ENCODE measurements around the gene PIGO. TPM values are rescaled to one million over a fixed set of nuclear protein-coding genes. Genes with fewer than 3 reads are reported as not detected.

Gene PIGO
- total RNA-seq, 1 donor from 2014 or later: 10.0 TPM

- peak; percentile 43 for DNase-seq
Observed at GRCh38 chr9:35070823-35071813, 25.3 kb downstream of the PIGO start.

GRCh38 chr9:35069020-35069419 is 27.4 kb downstream of the PIGO start:
- no peak for DNase-seq

DNA sequence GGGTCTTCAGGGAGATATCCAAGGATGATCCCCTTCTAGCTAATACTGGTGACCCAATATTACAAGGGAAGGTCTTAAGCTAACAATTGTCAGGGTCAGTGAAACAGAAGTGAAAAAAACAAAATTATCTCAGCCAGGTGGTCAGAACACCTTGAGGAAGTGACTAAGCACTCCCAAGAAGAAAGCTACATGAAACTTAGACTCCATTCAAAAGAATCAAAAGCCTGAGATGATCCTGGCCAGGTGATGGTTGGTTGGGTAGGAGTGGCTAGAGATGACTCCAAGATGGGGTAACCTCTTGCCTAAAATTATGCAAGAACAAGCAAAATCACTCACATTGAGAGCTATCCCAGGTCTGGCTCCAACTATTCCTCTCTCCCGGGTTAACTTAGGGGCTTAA is 29.3 kb downstream of the PIGO start:
- DNase-seq: no peak

DNA sequence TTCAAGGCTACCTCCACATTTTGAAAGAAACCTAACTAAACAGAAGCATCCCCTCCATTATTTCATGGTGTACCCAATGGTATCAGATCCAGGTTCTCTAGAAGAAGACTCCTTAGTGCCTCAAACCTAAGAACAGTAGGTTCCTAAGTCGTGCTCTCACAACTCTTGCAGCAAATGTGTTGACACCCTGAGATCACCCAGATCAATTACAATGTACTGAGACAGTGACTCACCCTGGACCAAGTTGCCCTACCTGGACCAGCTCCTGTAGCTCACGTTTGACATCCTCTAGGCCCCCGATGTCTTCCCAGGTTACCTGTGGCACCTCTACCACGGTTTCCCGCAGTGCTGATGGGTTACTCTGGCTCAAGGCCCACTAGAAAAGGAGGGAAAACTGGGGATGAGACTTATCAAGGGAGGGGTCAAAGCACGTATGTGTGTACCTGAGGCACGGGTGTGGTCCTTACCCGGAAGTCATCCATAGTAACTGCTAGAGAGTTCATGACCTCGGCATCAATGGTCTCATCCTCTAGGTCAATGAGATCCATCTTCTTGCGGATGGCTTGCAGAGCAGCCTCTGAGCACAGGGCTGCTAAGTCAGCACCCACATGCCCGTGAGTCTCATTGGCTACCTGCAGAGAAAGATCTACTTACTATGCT is 35.7 kb downstream of the PIGO start:
- no peak for DNase-seq

GRCh38 chr9:35059438-35059837 is 37.0 kb downstream of the PIGO start:
- no peak for DNase-seq

GRCh38 chr9:35057271-35057620 is 39.1 kb downstream of the PIGO start:
- no peak for DNase-seq

- DNase-seq: no peak
Observed at GRCh38 chr9:35056571-35057270, 39.7 kb downstream of the PIGO start.

DNA sequence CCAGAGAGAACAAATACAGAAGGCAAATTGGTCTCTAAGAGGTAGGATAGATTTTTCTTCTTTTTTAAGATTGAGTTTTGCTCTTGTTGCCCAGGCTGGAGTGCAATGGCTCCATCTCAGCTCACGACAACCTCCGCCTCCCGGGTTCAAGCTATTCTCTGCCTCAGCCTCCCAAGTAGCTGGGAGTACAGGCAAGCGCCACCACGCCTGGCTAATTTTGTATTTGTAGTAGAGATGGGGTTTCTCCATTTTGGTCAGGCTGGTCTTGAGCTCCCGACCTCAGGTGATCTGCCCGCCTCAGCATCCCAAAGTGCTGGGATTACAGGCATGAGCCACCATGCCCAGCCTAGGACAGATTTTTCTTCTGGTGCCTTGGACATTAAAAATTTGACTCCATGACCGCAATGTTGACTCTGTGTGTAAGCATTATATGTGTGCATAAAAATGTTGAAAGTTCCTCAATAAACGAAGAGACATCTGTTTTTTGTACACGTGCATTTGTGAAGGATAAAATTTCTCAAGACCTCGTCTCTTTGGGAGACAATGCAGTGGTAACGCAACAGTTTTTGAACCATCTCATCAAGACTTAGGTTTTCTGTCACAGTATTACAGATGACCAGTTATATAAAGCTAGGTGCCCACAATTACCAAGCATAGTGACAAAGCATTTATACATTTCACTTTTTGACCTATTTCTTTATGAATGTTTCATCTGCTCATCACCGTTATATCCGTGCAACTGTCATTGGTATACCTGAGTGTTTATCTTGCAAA is 41.3 kb downstream of the PIGO start:
- no peak for DNase-seq

DNA sequence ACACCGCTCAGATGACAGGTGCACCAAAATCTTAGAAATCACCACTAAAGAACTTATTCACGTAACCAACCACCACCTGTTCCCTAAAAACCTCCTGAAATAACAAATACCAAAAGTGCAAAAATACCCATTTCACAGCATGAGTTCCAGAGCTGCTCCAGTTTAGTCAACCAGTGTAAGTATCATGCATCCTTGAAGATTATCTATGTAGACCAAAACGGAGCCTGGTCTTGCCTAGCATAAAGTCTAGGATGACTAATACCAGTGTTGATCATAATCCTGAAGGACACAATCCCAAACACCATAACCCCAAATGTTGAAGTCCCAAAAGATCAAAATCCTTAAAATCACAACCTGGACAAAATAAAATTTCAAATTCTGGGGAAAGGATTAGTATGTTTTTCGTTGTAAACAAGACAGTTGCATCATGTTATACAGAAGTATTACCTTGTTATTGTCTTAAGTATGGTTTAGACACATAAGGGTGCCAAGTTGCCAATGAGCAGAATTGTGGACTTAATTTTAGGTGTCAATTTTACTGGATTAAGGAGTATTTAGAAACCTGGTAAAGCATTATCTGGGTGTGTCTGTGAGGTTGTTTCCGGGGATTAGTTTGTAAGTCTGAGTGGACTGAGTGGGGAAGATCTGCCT is 42.1 kb downstream of the PIGO start:
- DNase-seq: no peak

DNA sequence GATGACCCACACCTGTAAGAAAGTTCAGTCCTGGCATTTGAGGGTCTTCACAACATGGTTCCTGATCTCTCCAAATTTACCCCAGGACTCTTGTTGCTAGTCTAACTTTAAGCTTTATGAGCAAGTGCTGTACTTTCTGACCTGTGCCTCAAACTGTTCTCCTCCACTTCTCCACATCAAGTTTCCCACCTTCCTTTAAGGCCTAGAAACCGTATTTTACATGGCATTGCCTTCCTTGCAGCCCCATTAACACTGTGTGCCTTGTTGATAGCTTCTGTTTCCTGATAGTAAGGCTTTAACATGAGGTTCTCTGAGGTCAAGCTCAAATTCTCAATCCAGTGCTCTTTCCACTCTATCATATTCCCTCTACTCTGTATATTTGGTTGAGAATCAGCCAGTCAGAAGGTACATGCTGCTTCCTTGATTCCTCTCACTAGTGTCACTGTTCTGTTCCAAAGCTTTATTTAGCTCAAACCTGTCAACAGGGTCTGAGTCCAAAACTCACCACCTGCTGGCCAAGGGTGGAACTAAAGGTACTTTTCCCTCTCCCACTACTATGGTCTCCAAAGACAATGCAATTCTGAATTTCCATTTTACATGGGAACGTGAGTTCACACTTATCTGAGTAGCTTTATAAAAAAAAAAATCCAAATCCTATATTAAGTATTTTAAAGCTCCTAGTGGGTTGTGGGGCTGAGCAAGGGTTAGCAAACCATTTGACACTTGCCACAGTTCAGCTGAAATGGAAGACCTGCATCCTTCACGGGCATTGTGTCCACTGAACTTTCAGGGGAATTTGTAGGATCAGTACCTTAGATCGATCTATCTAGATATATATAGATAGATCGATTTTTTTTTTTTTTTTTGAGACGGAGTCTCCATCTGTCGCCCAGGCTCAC is 45.1 kb downstream of the PIGO start:
- no peak for DNase-seq

DNA sequence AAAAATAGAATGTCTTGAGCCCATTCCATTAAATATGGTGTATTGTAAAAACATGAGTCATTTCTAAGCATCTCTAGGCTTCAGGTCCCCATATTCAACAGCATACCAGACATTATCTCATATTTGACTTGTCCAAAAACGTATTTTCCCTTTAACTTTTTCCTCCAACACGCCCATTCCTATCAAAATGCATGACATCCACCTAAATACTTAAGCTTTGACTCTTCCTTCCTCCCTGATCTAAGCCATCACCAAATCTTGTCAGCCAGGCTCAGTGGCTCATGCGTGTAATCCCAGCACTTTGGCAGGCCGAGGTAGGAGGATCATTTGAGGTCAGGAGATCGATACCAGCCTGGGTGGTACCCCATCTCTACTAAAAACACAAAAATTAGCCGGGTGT is 47.9 kb downstream of the PIGO start:
- DNase-seq: no peak

DNA sequence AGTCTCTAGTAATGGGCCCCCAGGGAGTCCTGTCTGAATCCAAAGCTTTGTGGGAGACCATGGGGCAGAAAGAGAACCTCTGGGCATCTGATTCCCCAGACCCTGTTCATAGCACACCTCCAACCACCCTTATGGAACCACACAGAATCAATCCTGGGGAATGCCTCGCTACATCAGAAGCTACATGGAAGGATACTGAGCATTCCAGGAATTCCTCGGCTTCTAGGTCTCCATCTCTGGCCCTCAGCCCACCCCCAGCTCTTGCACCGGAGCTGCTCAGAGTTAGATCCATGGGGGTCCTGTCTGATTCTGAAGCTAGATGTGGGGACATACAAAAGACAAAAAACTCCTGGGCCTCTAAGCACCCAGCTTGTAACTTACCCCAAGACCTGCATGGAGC is 52.3 kb downstream of the PIGO start:
- no peak for DNase-seq

GRCh38 chr9:35042891-35043545 is 53.4 kb downstream of the PIGO start:
- DNase-seq: no peak

- DNase-seq: no peak
Observed at GRCh38 chr9:35042081-35042604, 54.2 kb downstream of the PIGO start.

Small RNAs within 50 kb of the gene (small RNA-seq; reads per million reads assigned to genes)
- not detected for gene RN7SL338P (ENCODE audit: low replicate concordance)

Other genes starting within 250 kb of the PIGO start
- 0.49 TPM for gene PHF24, start 138.3 kb downstream of the PIGO start, total RNA-seq
- 9.1 TPM for gene DNAJB5, start 106.8 kb downstream of the PIGO start, total RNA-seq
- 157 TPM for gene VCP, start 24.0 kb downstream of the PIGO start, total RNA-seq
- gene FANCG, start 16.6 kb downstream of the PIGO start, total RNA-seq: 20.1 TPM
- 55.1 TPM for gene STOML2, start 6.5 kb upstream of the PIGO start, total RNA-seq
- 8.8 TPM for gene ATOSB, start 19.3 kb upstream of the PIGO start, total RNA-seq
- 13.9 TPM for gene UNC13B, start 65.4 kb upstream of the PIGO start, total RNA-seq

Measured in skin of body (tissue), 3 donors.